SU-DHL-6 (cell line): ENCODE measurements around the gene GPR42.

Source experiments
- EZH2phosphoT487 ChIP-seq: fragments of 200-600 bp; sonication (generic), shearing (Covaris generic); conservative IDR thresholded peaks from 2 replicates; pipeline ENCODE4 v1.6.1; 2018; ENCODE audit warnings: mild to moderate bottlenecking, antibody characterized with exemption, low read length, moderate library complexity, mixed read lengths
- TF ChIP-seq, protein P1 (sequence below): fragments of 200-600 bp; sonication (generic); IDR thresholded peaks from one replicate; pipeline ENCODE4 v1.5.1; 2017; ENCODE audit warnings: antibody characterized with exemption, mild to moderate bottlenecking, low read length, moderate library complexity; ENCODE audit not compliant: insufficient read depth, poor library complexity, severe bottlenecking

DNA sequence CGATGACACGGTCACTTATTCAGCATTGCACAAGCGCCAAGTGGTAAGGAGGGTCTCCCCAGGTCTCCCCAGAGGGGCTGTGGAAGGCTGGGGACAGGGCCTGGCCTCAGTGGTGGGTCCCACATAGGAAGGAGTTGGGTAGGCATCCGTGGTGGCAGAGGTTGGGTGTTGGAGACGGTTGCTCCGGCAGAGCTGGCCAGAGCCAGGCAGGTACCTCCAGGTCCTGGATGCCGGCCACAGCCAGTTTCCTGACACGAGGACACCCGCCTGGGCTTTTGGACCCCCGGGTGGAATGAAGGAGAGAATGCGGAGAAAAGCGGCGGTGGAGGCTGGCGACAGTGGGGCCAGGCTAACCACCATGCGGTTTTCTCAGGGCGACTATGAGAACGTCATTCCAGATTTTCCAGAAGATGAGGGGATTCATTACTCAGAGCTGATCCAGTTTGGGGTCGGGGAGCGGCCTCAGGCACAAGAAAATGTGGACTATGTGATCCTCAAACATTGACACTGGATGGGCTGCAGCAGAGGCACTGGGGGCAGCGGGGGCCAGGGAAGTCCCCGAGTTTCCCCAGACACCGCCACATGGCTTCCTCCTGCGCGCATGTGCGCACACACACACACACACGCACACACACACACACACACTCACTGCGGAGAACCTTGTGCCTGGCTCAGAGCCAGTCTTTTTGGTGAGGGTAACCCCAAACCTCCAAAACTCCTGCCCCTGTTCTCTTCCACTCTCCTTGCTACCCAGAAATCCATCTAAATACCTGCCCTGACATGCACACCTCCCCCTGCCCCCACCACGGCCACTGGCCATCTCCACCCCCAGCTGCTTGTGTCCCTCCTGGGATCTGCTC is 24.4 kb upstream of the GPR42 start:
- TF ChIP-seq, protein P1, sequence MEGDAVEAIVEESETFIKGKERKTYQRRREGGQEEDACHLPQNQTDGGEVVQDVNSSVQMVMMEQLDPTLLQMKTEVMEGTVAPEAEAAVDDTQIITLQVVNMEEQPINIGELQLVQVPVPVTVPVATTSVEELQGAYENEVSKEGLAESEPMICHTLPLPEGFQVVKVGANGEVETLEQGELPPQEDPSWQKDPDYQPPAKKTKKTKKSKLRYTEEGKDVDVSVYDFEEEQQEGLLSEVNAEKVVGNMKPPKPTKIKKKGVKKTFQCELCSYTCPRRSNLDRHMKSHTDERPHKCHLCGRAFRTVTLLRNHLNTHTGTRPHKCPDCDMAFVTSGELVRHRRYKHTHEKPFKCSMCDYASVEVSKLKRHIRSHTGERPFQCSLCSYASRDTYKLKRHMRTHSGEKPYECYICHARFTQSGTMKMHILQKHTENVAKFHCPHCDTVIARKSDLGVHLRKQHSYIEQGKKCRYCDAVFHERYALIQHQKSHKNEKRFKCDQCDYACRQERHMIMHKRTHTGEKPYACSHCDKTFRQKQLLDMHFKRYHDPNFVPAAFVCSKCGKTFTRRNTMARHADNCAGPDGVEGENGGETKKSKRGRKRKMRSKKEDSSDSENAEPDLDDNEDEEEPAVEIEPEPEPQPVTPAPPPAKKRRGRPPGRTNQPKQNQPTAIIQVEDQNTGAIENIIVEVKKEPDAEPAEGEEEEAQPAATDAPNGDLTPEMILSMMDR = no peak
- no peak for TF ChIP-seq EZH2phosphoT487
